Measurements from ENCODE around the gene RMC1. TPM values are rescaled to one million over a fixed set of nuclear protein-coding genes. Genes with fewer than 3 reads are reported as not detected.

Gene RMC1
- polyA plus RNA-seq, 1 experiment = 10.8 TPM

GRCh38 chr18:23499291-23499781, 4.0 kb upstream of the RMC1 start:
- CTCF ChIA-PET = interaction anchor here (0.6 to 4.0 kb wide), 12 partner anchors 10 to 579 kb away, joined by 3 to 45 read pairs (median 4); no protein-coding TSS in a partner anchor
- H3K27me3 ChIP-seq (ENCODE audit: control insufficient read depth, insufficient read depth, low read length) = no peaks in the 10 kb centered on the region
- POLR2A ChIA-PET = no interaction called here
- TF ChIP-seq CTCF (IDR thresholded peaks at IDR 0.05; ENCODE audit: insufficient read depth, low read depth, low read length) = no peak
- no peak overlapping the region for H3K4me3 ChIP-seq (ENCODE audit: low read depth, low read length)
- DNase-seq (ENCODE audit: low read depth) = no peak
- H3K36me3 ChIP-seq (ENCODE audit: control insufficient read depth, insufficient read depth, low read length) = no peaks in the 10 kb centered on the region

GRCh38 chr18:23501626-23502025, 1.7 kb upstream of the RMC1 start:
- POLR2A ChIA-PET = no interaction called here
- H3K36me3 ChIP-seq (ENCODE audit: control insufficient read depth, insufficient read depth, low read length) = no peaks in the 10 kb centered on the region
- no peaks in the 10 kb centered on the region for H3K27me3 ChIP-seq (ENCODE audit: control insufficient read depth, insufficient read depth, low read length)
- DNase-seq (ENCODE audit: low read depth) = no peak
- no peak for TF ChIP-seq CTCF (IDR thresholded peaks at IDR 0.05; ENCODE audit: insufficient read depth, low read depth, low read length)
- CTCF ChIA-PET = interaction anchor here (0.8 to 1.1 kb wide), 3 partner anchors 13 to 201 kb away, joined by 3 to 6 read pairs (median 3); no protein-coding TSS in a partner anchor
- no peak overlapping the region for H3K4me3 ChIP-seq (ENCODE audit: low read depth, low read length)

- CTCF ChIA-PET = interaction anchor here (0.8 to 1.0 kb wide), 4 partner anchors 83 to 416 kb away, joined by 3 read pairs; no protein-coding TSS in a partner anchor
- POLR2A ChIA-PET = no interaction called here
- Histone ChIP-seq H3K36me3 (ENCODE audit: control insufficient read depth, insufficient read depth, low read length) (no peaks in the 10 kb centered on the region), H3K27me3 (ENCODE audit: control insufficient read depth, insufficient read depth, low read length) (no peaks in the 10 kb centered on the region), H3K4me3 (ENCODE audit: low read depth, low read length) (peak overlapping the region; percentile 69)
- no peak for TF ChIP-seq CTCF (IDR thresholded peaks at IDR 0.05; ENCODE audit: insufficient read depth, low read depth, low read length)
- DNase-seq (ENCODE audit: low read depth) = no peak
These were observed 734 bp upstream of the RMC1 start for GRCh38 chr18:23502516-23503037.

- Histone ChIP-seq H3K36me3 (ENCODE audit: control insufficient read depth, insufficient read depth, low read length) (peaks cover 4% of the 10 kb centered on the region), H3K27me3 (ENCODE audit: control insufficient read depth, insufficient read depth, low read length) (no peaks in the 10 kb centered on the region), H3K4me3 (ENCODE audit: low read depth, low read length) (peak overlapping the region; percentile 91)
- DNase-seq (ENCODE audit: low read depth) = no peak
- POLR2A ChIA-PET = no interaction called here
- CTCF ChIA-PET = interaction anchor here (3.5 kb wide), 1 partner anchor 12 kb away, joined by 19 read pairs; no protein-coding TSS in a partner anchor
- no peak for TF ChIP-seq CTCF (IDR thresholded peaks at IDR 0.05; ENCODE audit: insufficient read depth, low read depth, low read length)
These were observed 643 bp downstream of the RMC1 start for GRCh38 chr18:23503963-23504344.

- H3K36me3 ChIP-seq (ENCODE audit: control insufficient read depth, insufficient read depth, low read length) = peaks cover 4% of the 10 kb centered on the region
- no peak for DNase-seq (ENCODE audit: low read depth)
- ChIA-PET POLR2A (no interaction called here), CTCF (interaction anchor here (0.6 to 3.5 kb wide), 5 partner anchors 11 to 191 kb away, joined by 3 to 19 read pairs (median 4); no protein-coding TSS in a partner anchor)
- TF ChIP-seq CTCF (IDR thresholded peaks at IDR 0.05; ENCODE audit: insufficient read depth, low read depth, low read length) = no peak
- H3K4me3 ChIP-seq (ENCODE audit: low read depth, low read length) = 0 out of 2 replicates have a peak overlapping the region, but pooled peaks have one; percentile 0
- H3K27me3 ChIP-seq (ENCODE audit: control insufficient read depth, insufficient read depth, low read length) = no peaks in the 10 kb centered on the region
These were observed 1.4 kb downstream of the RMC1 start for GRCh38 chr18:23504720-23505119.

Data from BJ (cell line).